HG03432 (cell line): ENCODE data around the gene ZNF587B.
"Not testable (repeated sequence)": the region's sequence is repeated elsewhere in the genome, so short reads cannot be mapped to it uniquely, and the experiment has no call there.

ENCODE experiments used
- ATAC-seq: cut with Tn5 transposase; IDR thresholded peaks from one replicate; pipeline ENCODE4 v1.9.1; 2021; ENCODE audit warnings: mild to moderate bottlenecking, moderate library complexity; ENCODE audit not compliant: unreplicated experiment

Gene ZNF587B

GRCh38 chr19:57830071-57830602 lies at the start of gene ZNF587B:
ZNF587B (plus strand) TSS chr19:57830299; CDS start chr19:57830529, 230 bp downstream.
- ATAC-seq = no peak

- no peak for ATAC-seq
Measured at GRCh38 chr19:57786286-57786685, 43.8 kb upstream of the ZNF587B start.

DNA sequence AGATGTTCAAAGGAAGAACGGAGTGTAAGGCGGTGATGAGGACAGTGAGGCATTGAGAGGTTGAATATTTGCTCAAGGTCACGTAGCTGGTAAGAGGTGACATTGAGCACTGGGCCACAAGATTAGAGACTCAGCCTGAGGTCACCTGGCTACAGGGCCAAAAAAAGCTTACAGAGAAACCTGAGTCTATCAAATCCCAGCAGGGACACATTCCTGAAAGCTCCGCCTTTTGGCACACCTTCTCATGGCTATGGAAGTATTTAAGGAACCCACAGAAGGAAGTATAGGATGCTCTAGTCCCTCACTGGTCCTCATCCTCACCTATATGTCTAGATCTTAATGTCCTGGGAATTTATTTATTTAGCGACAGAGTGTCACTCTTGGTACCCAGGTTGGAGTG lies 43.2 kb upstream of the ZNF587B start:
- no peak for ATAC-seq

DNA sequence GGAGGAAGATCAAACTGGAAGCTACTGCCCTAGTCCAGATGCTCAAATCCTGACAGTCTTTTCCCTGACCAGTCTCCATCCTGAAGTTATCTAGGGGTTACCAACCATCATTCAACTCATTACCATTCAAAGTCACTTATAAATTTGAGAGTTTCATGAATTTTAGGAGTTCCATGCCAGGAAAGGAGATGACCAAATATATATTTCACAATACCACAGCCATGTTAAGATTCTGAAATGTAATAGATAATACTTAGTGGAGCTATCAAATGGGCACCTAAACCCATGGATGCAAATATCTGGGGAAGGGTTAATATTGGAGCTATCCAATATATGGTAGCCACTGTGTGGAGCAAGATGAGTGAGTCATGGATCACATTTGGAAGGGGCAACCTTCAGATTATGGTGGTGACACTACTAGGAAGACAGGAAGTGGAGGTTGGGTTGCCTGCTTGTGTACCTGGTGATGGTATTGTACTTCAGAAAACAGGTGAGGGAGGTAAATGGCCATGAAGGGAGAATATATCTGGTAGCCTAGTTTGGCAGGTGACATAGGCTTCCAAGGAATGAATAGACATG lies 41.9 kb upstream of the ZNF587B start:
- ATAC-seq = no peak

DNA sequence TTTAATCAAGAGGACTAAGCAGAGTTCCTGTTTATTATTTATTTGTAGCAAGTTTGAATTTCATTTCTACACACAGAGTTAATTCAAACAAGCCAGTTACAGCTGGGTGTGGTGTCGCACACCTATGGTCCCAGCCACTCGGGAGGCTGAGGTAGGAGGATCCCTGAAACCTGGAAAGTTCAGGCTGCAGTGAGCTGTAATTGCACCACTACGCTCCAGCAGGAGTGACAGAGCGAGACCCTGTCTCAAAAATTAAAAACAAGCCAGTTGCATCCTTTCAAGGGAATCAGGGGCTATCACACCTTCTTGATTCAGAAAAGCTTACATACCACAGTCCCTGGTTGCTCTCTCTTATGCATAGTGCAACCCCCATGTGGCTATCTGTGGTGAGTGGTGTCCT lies 40.8 kb upstream of the ZNF587B start:
- no peak for ATAC-seq

GRCh38 chr19:57796580-57796979 lies 33.5 kb upstream of the ZNF587B start:
- not testable (repeated sequence) for ATAC-seq

DNA sequence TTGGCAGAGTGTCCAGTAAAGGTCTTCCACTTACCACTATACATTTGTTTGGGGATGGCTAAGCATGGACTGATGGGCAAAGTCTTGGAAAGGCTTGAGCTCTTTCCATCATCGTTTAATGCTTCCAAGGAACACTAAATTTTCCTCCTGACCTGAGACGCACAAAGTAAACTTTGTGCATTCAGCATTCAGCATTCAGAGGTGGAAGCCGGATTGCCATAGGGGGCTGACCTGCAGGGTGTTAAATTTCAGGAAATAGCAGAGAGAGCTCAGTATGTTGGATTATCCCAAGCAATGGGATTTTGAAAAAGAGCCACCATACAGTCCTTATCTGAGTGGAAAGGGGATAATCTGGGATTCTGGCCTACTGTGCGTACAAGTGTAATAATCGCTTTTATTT lies 29.4 kb upstream of the ZNF587B start:
- ATAC-seq = no peak

GRCh38 chr19:57802269-57802668 lies 27.8 kb upstream of the ZNF587B start:
- ATAC-seq = peak; percentile 49

DNA sequence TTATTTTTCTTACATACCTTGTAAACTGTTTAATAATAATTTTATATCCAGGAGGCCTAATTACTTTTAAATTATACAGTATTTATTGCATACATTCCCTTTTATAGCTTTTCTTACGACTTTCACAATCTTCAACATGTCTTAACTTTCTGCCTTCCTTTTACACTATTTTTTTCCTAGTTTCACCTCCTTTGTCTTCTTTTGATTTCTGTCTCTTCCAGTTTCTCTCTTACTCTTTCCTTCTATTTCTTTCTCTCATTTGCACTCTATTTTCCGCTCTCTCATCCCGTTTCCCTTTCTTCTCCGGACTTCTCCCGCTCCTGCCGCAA lies 26.9 kb upstream of the ZNF587B start:
- ATAC-seq = no peak

DNA sequence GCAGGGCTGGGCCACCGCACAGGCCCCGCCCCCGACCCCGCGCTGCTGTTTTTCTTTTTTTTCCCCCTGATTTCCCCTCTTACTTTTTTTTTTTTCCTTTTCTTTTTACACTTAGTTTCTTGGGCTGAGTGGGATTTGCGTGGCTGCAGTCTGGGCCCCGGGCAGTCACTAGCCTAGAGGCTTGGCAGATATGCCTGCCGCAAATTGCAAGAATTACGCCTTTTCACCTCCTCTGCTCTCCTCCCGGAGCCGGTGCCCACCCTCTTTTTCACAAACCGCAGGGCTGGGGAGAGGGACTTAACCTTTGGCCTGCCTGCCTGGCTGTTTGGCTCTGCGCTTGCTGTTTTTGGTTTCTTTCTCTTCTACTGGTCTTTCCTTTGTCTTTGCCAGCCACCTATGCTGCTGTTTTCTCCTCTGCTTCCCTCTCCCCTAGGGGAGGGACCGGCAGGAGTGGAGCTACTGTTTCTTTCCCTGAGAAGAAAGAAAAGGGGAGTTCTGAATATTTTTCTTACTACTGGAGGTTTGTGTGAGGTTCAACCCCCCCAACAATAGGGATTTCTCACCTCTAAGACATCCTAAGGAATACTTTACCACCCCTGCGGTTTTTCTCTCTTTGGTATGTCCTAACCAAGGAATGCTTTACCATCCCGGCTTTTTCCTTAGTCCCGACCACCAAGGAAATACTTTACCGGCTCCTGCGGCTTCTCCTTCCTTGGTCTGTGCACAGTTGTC lies 26.3 kb upstream of the ZNF587B start:
- ATAC-seq = no peak

GRCh38 chr19:57807541-57807940 lies 22.6 kb upstream of the ZNF587B start:
- no peak for ATAC-seq

- ATAC-seq = not testable (repeated sequence)
Measured at GRCh38 chr19:57810410-57811295, 19.4 kb upstream of the ZNF587B start.

DNA sequence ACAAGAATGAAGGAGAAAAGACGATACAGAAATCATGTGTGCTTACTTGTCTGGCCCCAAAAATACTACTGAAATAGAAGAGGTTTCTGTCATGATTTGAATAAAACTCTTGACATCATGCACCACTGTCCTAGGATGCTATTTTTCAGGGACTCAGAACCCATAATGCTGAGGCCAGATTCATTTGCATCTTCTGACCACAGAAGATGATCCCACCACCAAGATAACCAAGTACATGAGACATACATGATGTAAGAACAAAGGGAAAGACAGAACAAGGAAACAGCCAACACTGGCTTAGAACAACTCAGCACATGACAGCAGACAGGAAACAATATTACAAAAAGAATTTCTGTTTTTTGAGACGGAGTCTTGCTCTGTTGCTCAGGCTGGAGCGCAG lies 17.9 kb upstream of the ZNF587B start:
- peak; percentile 36 for ATAC-seq

GRCh38 chr19:57812975-57813820 lies 16.9 kb upstream of the ZNF587B start:
- ATAC-seq = not testable (repeated sequence)

DNA sequence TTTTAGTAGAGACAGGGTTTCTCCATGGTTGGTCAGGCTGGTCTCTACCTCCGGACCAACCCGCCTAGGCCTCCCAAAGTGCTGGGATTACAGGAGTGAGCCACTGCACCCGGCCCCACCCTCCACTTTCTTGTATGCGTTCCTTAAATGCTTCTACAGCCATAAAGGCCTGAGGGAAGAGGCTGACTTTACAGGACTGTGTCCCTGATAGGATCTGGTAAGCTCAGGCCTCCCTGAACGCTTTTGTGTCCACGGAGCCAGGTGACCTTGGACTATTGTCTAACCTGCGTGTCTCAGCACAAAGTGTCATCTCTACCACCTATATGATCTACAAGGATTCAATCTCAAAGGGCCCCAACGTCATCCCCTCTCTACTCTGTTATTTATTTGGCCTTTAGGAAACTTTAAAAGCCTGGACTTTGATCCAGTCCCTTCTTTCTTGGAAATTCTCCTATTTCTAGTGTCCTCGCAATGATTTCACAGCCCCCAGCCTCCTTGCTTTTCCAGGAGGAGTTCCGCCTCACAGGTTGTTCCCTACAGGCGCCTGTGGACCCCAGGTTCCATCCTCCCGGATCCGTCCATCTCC lies 16.1 kb upstream of the ZNF587B start:
- ATAC-seq = no peak

GRCh38 chr19:57814505-57815246 lies 15.4 kb upstream of the ZNF587B start, which contains the start of gene ZNF552:
ZNF552 (minus strand) TSS chr19:57814913; CDS start chr19:57814743, 170 bp downstream.
- ATAC-seq = peak; percentile 73

- ATAC-seq = no peak
Measured at GRCh38 chr19:57815247-57816075, 14.6 kb upstream of the ZNF587B start.

DNA sequence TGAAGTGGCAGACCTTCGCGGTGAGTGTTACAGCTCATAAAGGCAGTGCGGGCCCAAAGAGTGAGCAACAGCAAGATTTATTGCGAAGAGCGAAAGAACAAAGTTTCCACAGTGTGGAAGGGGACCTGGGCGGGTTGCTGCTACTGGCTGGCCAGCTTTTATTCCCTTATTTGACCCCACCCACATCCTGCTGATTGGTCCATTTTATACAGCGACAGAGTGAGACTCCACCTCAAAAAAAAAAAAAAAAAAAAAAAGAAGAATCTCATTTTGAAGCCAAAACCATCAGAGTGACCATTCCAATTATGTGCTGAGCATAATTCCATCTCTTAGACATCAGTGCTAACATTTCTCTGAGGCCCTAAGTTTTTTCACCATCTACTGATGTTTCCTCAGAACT lies 13.4 kb upstream of the ZNF587B start:
- no peak for ATAC-seq

- no peak for ATAC-seq
Measured at GRCh38 chr19:57817976-57818375, 12.1 kb upstream of the ZNF587B start.
